Keratinocyte (primary cell): Measurements from ENCODE around the gene ETV7.

Experiments used
- CTCF ChIP-seq, 3 experiments: IDR thresholded peaks in 1 of 3; conservative IDR thresholded peaks in 1 of 3; optimal IDR thresholded peaks in 1 of 3; 2 replicates in 2 of 3; 3 replicates in 1 of 3; pipeline versions ENCODE3 to v1.5.1; 2011; ENCODE audit warnings: low read length in 3 of 3, mild to moderate bottlenecking in 3 of 3, moderate library complexity in 2 of 3, control low read depth in 1 of 3, inconsistent platforms in 1 of 3; ENCODE audit not compliant: insufficient read depth in 2 of 3; ENCODE audit errors: extremely low read depth in 1 of 3
- EZH2 ChIP-seq: IDR thresholded peaks from one replicate; pipeline ENCODE4 v1.6.1; 2012; ENCODE audit warnings: inconsistent platforms, mild to moderate bottlenecking, low read length, moderate library complexity

DNA sequence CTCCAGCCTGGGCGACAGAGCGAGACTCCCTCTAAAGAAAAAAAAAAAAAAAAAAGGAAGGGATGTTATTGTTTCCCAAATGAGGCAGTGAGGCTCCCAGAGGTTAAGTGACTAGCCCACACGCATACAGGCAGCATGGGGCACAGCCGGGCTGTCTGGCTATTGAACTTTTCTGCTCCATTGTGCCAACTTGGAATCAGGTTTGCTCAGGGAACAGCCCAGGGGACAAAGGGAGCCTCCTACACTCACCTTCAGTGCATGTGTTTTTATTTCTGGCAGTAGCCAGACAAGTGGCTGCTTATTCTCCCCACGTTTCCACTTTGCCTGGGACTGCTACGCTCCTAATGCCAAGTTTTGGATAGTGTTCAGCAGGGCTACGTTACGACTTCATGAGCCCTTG, 10.7 kb downstream of the ETV7 start:
- TF ChIP-seq CTCF (optimal IDR thresholded peaks at IDR 0.05 in 1 of 3, IDR thresholded peaks at IDR 0.05 in 1 of 3, conservative IDR thresholded peaks at IDR 0.05 in 1 of 3; ENCODE audit: extremely low read depth in 1 of 3, insufficient read depth in 2 of 3, low read length in 3 of 3) (no peak), EZH2 (no peak)
